HG03378 (cell line): Measurements from ENCODE around the gene MEF2C.
"Not testable (repeated sequence)": the region's sequence is repeated elsewhere in the genome, so short reads cannot be mapped to it uniquely, and the experiment has no call there.

Source experiments
- ATAC-seq: cut with Tn5 transposase; IDR thresholded peaks from one replicate; pipeline ENCODE4 v1.9.1; 2021; ENCODE audit warnings: mild to moderate bottlenecking, moderate library complexity; ENCODE audit not compliant: unreplicated experiment

Gene MEF2C

DNA sequence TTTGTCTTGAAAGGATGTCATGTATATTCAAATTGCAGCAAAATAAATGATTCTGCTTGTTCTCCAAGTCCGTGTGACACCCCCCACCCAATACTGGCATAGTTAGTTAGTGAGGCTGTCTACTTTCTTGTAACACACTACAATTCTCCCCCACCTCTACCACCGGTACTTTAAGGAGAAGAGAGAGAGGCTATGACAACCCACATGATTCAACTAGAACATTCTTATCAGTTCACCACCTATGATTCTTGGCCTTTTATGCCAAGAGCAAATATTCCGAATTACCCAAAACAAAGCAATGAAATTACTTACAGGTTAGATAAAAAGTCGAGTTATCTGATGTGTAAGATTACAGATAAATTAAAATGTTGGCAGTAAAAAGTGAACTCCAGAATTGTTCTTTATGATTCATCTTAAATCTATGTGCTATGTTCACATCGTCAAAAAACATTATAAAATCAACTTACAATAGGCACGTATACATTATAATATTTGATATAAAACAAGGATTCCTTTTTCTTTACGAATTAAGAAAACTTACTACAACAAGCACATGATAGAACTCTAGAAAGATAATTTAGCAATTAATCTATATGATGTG is 14.4 kb downstream of the MEF2C start:
- no peak for ATAC-seq

DNA sequence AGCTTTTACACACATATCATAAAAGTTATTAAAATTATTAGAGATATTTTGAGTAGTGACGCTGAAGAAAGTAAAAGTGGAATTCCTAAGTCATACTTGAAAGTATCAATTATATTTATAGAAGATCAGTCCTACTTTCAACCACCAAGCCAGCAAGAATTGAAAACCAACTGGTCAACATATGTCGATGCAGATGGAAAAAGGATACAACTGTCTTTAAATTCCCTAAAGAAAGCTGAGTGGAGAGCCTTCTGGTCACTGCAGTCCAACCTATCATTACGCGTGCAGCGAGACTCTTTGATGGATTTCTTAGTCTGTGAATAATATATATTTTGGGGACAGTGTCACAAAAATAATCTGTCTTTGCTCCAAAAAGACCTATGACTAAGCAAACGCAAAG is 15.3 kb downstream of the MEF2C start:
- no peak for ATAC-seq

DNA sequence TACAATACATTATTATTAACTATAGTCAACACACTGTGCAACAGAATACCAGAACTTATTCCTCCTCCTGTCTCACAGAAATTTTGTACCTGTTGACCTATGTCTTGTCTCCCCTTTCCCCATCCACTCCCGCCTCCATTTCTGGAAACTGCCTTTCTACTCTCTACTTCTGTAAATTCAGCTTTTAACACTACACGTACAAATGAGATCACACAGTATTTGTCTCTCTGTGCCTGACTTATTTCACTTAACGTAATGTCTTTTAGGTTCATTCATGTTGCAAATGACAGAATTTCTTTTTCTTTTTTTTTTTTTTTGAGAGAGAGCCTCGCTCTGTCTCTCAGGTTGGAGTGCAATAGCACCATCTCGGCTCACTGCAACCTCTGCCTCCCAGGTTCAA is 19.5 kb downstream of the MEF2C start:
- ATAC-seq, result no peak

DNA sequence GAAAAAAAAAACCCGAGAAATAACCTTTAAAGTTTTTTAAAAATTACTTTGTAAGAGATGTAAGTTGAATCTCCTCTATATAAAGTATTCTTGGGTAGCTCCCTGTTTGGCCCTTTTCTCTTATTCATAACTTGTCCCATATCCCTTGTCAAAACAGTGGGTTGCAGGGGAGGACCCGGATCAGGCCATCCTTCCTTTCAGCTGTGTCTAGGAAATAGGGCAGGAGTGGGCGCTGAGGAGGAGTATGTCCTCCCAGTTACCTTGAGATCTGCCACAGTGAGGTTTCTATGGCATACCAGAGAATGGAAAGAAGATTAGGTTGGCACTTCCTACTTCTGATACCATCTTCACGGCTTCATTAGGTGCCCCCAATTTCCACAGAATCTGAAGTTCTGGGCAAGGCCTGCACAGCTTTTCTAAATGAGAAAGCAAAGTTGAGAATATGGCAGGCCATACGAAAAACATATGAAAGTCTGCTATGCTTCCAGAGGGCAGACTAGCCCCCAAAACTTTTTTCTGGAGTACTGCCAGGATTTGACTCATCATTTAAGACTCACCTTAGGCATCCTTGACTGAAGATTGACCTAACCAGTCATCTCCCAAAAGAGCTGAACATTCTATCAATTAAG is 20.3 kb downstream of the MEF2C start:
- ATAC-seq, result no peak

DNA sequence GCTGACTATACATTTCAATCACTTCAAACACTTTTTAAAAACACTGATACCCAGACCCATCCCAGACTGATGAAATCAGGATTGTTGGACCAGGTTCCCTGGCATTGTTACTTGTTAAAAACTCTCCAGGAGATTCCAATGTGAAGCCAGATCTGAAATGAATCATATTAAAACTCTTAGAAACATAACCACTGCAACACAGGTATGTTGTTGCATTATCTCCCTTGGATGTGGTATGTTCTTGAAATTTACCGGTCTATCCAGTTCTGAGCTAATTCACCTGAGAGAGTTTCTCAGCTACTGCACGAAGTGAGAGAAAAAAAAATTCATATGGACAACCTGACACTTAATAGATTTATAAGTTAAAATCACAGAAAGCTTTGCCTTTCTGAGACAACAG is 21.8 kb downstream of the MEF2C start:
- ATAC-seq, result no peak

DNA sequence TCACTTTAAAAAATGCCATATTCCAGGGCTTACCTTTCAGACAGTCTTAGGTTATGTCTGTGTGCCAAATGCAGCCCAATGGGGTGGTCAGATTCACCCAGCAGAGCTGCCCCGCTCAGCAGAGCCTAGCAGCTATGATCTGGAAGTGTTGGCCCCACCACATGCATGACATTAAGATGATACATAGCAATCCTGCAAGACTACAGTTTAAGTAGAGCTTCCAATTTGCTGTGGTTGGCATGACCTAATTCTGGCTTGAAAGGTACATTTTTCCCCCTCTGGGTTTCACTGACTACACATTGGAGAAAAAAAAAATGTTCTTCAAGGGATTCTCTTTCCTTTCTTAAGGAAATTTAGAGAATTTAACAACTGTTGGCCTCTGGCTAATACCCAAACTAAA is 22.5 kb downstream of the MEF2C start:
- no peak for ATAC-seq

DNA sequence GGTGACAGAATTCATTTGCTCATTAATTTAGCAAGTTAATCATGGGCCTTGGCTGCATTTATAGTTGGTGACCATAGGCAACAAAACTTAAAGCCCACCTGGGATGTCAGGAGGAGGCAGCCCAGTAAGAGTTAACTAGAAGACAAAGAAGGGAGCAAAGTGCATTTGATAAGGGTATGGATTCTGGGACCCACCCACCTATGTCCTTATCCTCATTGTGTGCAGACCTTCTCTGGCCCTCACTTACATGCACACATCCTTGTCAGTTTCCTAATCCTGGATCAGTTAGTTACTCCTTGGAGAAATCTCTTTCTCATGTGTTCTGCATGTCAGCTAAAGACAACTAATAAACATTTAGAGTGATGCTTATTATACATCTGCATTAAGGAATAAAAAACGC is 24.6 kb downstream of the MEF2C start:
- ATAC-seq, result no peak

DNA sequence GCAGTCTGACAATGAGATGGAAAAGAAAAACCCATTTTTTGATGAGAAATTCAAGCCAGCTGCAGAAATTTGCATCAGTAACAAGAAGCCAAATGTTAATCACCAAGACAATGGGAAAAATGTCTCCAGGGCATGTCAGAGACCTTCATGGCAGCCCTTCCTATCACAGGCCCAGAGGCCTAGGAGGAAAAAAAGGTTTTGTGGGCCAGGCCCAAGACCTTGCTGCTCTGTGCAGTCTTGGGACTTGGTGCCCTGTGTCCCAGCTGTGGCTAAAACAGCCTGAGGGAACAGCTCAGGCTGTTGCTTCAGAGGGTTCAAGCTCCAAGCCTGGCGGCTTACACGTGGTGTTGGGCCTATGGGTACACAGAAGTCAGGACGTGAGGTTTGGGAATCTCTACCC is 26.6 kb downstream of the MEF2C start:
- ATAC-seq, result not testable (repeated sequence)

DNA sequence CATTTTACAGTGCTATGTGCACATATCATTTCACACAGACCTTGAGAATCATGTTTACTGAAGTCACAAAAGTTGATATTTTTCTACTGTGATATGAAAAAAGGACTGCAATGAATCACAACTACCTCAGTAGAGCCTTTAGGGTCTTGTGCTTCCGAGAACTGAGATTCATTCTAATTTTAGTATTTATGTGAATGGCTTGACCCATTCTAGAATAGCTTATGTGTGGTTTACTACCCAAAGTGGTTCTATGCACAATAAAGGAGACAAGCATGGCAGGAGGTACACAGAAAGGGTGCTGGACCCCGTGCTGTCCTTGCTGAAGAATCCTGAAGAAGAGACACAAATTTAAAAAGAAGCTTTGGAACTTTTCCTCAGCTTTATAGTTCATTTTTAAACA is 28.2 kb downstream of the MEF2C start:
- ATAC-seq, result no peak

DNA sequence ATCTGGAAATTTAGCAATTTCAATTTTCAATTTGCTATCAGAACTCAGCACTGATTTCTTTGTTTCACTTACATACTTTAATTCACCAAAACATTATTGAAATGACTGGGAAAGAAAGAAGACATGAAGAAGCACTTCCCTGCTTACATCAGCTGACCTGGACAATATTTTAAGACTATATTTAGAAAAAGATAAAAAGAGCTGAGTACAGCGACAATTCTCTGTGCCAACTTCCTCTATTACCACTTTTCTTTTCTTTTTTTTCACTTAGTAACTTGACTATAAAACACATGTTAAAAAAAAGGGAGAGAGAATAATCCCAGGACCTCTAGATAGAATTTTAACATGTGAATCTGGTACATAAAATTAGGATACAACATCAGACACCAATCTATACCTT is 35.6 kb downstream of the MEF2C start:
- no peak for ATAC-seq

DNA sequence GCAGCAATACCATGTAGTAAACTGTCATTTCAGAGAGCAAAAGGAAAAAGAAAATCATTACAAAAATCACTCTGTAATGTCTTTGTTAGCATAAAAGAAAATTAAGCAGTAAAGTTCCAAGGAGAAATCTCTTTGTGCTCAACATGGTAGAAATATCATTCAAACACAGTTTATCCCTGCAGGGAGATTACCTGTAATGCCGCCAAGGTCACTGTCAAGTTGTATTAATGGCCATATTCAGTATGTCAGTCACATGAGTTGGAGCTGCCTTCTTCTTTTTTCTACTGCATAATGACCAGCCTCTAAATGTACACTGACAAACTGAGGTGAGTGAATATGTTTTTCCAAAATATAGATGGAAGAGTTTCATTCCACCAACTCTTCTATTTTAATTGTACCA is 36.5 kb downstream of the MEF2C start:
- no peak for ATAC-seq

DNA sequence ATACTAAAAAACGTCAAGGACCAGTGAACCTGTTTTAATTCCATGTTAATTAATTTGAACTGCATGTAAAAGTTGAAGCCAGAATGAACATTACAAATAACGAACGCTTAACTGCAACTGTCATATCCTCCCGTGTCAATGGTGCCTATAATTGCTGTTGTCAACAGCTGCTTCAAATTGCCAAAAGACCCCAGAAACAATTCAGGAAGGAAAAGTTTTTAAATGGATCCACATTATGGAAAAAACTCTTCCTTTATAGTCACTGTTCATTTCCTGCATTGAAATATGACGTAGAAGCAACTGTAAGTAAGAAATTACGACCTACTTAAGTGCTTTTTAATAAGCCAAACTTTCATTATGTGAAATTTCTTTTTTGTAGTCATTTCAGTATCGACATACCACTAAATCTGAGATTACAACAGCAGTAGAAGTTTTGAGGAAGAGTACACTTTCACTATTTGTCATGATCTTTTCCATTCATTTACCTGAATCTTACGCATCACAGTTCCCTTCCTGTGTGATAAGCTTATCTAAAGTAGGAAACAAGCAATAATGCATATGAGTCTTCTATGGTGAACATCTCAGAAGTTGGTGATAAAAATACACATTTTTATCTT is 37.8 kb downstream of the MEF2C start:
- peak; percentile 88 for ATAC-seq

DNA sequence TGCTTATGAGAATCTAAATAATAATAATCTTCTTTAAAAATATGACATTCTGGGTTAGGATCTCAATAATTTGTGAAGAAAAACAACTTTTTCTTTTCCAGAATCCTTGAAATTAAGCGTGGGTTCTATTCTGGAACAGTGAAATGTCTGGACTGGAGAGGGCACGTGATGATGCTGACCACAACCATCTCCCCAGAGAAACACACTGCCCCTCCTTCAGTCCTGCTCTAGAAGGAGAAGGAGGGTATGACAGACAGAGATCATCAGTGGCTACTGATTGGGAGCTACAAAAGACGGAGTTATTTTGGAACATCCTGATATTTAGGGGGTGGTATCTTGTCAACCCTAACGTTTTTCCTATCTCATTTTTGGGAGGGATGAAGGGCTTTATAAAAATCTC is 40.2 kb downstream of the MEF2C start:
- no peak for ATAC-seq

DNA sequence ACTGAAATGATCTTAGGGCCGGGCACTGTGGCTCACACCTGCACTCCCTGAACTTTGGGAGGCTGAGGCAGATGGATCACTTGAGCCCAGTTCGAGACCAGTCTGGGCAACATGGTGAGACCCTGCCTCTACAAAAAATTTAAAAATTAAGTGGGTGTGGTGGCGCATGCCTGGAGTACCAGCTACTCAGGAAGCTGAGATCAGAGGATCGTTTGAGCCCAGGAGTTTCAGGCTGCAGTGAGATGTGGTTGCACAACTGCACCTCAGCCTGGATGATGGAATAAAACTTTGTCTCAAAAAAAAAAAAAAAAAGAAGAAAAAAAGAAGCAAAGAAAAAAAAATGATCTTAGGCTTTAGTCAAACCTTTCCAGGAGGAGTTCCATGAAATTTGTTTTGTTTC is 41.8 kb downstream of the MEF2C start:
- no peak for ATAC-seq

DNA sequence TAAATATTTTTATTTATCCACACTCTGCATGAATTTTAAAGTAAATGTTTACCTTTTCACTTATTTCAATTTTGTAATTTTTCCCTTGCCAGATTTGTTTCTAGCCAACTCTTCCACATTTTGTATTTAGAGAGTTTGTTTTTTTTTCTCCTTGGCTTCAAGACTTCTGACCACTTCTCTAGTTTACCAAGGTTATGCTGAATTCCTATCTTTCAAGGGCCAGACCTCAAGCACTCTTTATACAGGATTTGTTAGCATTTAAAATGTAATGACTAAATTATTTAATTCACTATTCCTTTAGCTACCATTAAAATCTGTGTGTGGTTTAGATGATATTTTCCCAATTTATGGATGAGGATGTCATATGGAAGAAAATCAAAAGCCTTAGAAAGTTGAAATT is 42.5 kb downstream of the MEF2C start:
- ATAC-seq, result no peak

DNA sequence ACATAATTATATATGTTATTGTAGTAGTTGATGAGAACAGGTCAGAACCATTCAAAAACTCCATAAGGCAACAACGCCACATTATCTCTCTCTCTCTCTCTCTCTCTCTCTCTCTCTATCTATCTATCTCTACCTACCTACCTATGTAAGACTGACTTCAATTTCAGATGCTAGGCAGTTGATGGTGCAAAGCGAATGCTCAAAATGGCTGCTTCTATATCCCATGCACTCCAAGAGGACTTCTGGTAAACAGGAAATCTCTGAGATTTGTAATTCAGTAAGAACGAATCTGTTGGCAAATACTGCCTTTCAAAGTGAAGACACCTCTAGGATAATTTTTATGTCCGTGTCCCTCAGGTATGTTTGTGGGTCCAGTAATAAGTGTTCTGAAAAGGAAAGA is 43.7 kb downstream of the MEF2C start:
- no peak for ATAC-seq

DNA sequence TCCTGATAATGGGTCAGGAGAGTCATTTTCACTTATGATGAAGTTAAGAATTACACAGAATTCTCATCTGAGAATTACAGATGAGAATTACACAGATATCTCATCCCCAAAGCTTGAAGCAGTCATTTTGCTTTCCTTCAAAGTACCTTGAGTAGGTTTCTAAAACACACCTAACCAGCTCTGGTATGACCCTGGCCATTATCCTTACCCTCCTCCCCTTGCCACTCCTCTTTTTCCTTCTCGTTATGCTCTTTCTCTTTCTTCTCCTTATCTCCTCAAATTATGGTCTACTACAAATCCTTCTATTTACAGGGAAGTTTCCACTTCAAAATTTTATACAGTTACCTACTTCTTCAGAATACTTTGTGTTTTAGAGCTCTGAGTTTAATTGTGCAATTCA is 44.5 kb downstream of the MEF2C start:
- ATAC-seq, result no peak

DNA sequence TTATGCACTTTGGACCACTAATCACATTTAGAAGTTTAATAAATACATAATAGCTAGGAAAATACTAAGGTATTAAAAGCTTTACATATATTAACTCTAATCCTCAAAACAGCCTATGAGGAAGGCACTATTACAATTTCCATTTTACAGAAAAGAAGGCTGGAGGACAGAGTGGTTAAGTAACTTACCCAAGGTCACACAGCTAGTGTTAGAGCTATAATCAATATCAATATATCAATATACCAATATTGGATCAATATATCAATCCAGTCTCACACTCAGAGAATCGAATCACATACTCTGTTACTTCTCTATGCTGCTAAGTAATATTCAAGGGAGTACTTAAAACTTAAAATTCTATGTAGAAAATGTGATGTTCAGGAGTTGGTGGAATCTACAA is 45.2 kb downstream of the MEF2C start:
- no peak for ATAC-seq

DNA sequence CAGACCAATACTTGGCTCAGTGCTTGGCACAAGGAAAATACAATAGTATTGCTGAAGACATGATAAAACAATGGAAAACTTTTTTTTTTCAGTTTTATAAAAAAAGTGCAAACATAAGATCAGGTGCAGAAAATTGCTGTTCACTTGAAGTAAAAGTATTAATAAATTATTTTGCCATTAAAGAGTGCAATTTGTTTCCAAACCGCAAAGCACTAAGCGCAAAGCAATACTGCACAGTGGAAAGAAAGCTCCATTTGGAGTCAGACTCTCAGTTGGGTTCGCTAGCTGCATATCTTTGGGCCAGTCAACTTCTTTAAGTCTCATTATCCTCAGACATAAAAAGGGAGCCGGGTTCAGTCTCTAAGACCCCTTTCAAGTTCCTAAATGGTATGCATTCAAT is 45.8 kb downstream of the MEF2C start:
- no peak for ATAC-seq

DNA sequence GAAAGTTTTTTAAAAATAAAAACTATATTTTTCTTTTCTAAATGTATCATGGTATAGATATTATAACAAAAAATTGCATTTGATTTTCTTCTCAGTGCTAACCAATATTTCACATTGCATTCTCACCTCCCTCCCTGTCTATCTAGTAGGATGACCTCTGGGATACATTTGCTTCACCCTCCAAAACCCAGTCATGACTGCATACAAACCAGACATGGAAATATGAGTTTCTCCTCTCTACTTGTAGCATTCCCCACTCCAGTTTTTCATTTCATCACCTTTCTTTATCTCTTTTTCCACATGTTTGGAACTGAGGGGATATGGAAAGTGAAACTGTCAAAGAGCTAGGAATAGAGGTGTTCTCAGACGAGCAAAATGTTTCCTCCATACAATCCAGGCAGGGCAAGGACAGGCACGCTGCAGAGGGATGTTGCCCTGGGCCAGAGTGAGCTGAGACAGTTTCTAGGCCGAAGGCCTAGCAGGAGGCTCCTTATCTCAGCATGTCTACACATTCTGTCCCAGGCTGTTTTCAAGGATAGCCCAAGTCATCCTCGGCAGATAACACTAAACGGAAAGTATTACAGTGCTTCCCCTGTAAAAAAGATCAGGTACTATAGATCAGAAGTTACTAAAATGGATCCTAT is 46.7 kb downstream of the MEF2C start:
- ATAC-seq, result no peak

DNA sequence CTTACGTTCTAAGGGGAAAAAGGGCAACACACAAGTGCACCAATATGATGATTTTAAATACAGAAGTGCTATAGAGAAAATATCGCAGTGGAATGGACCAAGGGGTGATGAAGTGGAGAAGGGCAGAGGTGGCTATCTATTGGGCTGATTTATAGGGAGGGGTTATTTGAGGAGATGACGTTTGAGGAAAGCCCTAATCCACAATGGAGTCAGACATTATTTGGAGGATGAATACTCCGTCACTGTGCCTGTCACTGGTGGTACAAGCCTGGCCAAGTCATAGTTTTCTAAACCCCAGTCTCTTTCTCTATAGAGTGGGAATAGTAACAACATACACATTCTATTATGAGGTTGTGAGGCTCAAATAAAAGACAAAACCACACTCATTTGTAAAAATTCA is 48.5 kb downstream of the MEF2C start:
- no peak for ATAC-seq

DNA sequence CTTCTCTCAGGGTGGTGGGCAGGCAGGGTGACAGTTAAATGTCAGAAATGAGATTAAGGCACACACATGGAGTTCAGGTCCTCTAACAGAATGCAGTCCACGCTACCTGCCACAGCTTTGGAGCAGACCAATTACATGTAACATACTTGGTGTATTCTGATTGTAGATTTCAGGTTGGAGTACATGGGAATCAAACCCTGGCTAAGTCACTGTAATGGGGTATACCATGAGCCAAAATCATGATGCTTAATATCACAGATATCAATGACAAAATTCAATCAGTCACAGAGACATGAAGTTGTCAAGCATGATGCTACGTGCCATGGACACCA is 48.9 kb downstream of the MEF2C start:
- ATAC-seq, result no peak
